ENCODE measurements around the gene FBLN5.

FBLN5 gene

GRCh38 chr14:91862417-91862816 is 85.1 kb downstream of the FBLN5 start:
- H3K27ac ChIP-seq: no peak overlapping the region
- H3K79me2 ChIP-seq (ENCODE audit: insufficient read depth, low read depth): no peaks in the 10 kb centered on the region
- H4K20me1 ChIP-seq (ENCODE audit: insufficient read depth): peaks cover 4% of the 10 kb centered on the region; the same call in 1 of the 2 replicates
- H2AFZ ChIP-seq (ENCODE audit: low read depth): no peak overlapping the region
- peaks cover 28% of the 10 kb centered on the region for H3K27me3 ChIP-seq (ENCODE audit: insufficient read depth, low read depth)
- no peak overlapping the region for H3K4me2 ChIP-seq
- H3K4me3 ChIP-seq (IDR thresholded peaks at IDR 0.05; ENCODE audit: insufficient read depth, low read depth, low read length): no peak overlapping the region
- no peak for TF ChIP-seq CTCF (conservative IDR thresholded peaks at IDR 0.05; ENCODE audit: low read depth, low read length)
- peaks cover 25% of the 10 kb centered on the region for H3K4me1 ChIP-seq (ENCODE audit: low read depth, poor library complexity, severe bottlenecking)
- no peaks in the 10 kb centered on the region for H3K36me3 ChIP-seq (ENCODE audit: insufficient read depth)
- H3K9ac ChIP-seq: no peak overlapping the region

DNA sequence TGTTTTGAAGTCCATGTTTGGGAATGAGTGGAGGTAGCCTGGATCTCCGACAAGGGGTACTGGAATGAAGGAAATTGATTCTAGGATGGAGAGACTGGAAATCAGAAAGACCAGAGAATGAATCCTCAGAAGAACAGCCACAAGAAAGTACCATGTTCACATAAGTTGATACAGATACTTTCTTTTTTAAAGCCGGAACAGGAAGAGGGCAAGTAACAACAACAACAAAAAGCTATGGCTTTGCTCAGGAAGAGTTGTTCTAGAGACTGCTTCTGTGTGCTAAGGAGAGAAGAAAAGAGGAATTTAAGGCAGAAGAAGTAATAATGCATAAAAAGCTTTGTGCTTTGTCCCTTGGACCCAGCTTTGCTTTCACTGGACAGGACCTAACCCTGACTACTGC is 86.4 kb downstream of the FBLN5 start:
- H2AFZ ChIP-seq (ENCODE audit: low read depth): no peak overlapping the region

DNA sequence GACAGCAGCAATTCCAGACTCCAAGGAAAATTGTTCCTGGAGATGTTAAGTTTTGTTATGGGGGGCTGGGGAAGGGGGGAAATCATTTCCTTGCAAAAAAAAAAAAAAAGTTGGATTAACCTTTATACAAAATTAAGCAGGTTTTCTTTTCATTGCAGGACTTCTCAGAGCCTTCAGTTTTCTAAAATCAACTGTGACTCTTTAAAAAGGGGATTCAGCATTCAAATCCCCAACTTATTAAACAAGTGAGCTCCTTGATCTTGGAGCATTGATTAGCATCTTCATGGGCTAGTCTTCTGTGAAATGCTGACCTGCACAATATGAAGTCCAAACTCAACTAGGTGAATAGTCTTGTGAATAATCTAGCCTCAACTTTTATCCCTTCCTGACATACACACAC is 87.3 kb downstream of the FBLN5 start:
- no peak for TF ChIP-seq CTCF (conservative IDR thresholded peaks at IDR 0.05; ENCODE audit: low read depth, low read length)
- Histone ChIP-seq H3K79me2 (ENCODE audit: insufficient read depth, low read depth) (no peaks in the 10 kb centered on the region), H3K36me3 (ENCODE audit: insufficient read depth) (no peaks in the 10 kb centered on the region), H3K27ac (no peak overlapping the region), H3K4me2 (no peak overlapping the region), H3K4me1 (ENCODE audit: low read depth, poor library complexity, severe bottlenecking) (peaks cover 4% of the 10 kb centered on the region), H4K20me1 (ENCODE audit: insufficient read depth) (no peaks in the 10 kb centered on the region), H3K27me3 (ENCODE audit: insufficient read depth, low read depth) (peaks cover 28% of the 10 kb centered on the region), H3K9ac (no peak overlapping the region), H2AFZ (ENCODE audit: low read depth) (no peak overlapping the region), H3K4me3 (IDR thresholded peaks at IDR 0.05; ENCODE audit: insufficient read depth, low read depth, low read length) (no peak overlapping the region)

More for the DNA sequence above, 86.4 kb downstream of the FBLN5 start:
- H3K9ac ChIP-seq: no peak overlapping the region
- H4K20me1 ChIP-seq (ENCODE audit: insufficient read depth): peaks cover 4% of the 10 kb centered on the region; the same call in 1 of the 2 replicates
- no peak overlapping the region for H3K27ac ChIP-seq
- H3K4me2 ChIP-seq: no peak overlapping the region
- peaks cover 12% of the 10 kb centered on the region for H3K4me1 ChIP-seq (ENCODE audit: low read depth, poor library complexity, severe bottlenecking)
- no peaks in the 10 kb centered on the region for H3K79me2 ChIP-seq (ENCODE audit: insufficient read depth, low read depth)
- H3K36me3 ChIP-seq (ENCODE audit: insufficient read depth): no peaks in the 10 kb centered on the region
- peaks cover 28% of the 10 kb centered on the region for H3K27me3 ChIP-seq (ENCODE audit: insufficient read depth, low read depth)
- no peak for TF ChIP-seq CTCF (conservative IDR thresholded peaks at IDR 0.05; ENCODE audit: low read depth, low read length)
- no peak overlapping the region for H3K4me3 ChIP-seq (IDR thresholded peaks at IDR 0.05; ENCODE audit: insufficient read depth, low read depth, low read length)

DNA sequence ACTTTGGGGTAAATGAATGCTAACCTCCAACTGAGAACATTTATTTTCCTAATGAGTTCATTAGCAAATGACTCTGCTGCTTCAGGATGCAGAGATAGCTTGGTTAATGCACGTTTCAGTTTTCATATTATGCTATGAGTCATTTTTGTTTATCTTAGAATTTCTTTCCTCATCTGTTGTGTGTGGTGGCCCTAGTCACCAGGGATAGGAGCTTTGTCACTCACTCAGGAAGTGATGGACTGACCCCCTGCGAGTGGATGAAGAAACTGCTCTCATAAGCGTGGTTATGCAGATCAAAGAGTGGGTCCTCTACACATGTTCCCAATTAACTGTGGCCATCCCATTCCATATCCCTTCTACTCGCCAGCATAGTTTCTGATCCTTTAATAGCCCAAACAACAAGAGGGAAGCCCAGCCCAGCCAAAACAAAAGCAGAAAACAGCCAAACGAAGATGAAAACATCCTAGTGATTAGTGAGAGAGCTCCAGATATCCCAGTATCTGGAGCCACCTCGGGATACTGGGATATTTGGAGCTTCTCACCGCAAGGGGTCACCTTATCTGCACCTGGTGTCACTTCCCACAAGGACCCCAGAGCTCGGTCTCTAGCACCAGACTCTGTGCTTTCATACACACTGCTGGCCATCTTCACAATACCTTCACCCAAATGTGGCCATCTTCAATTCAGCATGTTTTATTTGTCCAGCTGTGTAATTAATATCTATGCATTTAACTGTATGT is 88.8 kb downstream of the FBLN5 start:
- Histone ChIP-seq H3K4me2 (no peak overlapping the region), H3K4me3 (IDR thresholded peaks at IDR 0.05; ENCODE audit: insufficient read depth, low read depth, low read length) (no peak overlapping the region), H2AFZ (ENCODE audit: low read depth) (no peak overlapping the region), H3K27ac (no peak overlapping the region), H3K27me3 (ENCODE audit: insufficient read depth, low read depth) (peaks cover 16% of the 10 kb centered on the region; the same call in 1 of the 2 replicates), H4K20me1 (ENCODE audit: insufficient read depth) (no peaks in the 10 kb centered on the region), H3K9ac (no peak overlapping the region), H3K79me2 (ENCODE audit: insufficient read depth, low read depth) (no peaks in the 10 kb centered on the region), H3K36me3 (ENCODE audit: insufficient read depth) (no peaks in the 10 kb centered on the region), H3K4me1 (ENCODE audit: low read depth, poor library complexity, severe bottlenecking) (no peaks in the 10 kb centered on the region)
- TF ChIP-seq CTCF (conservative IDR thresholded peaks at IDR 0.05; ENCODE audit: low read depth, low read length): no peak

Measured in KMS-11 (cell line).